Measurements from ENCODE around the gene GCHFR.

DNA sequence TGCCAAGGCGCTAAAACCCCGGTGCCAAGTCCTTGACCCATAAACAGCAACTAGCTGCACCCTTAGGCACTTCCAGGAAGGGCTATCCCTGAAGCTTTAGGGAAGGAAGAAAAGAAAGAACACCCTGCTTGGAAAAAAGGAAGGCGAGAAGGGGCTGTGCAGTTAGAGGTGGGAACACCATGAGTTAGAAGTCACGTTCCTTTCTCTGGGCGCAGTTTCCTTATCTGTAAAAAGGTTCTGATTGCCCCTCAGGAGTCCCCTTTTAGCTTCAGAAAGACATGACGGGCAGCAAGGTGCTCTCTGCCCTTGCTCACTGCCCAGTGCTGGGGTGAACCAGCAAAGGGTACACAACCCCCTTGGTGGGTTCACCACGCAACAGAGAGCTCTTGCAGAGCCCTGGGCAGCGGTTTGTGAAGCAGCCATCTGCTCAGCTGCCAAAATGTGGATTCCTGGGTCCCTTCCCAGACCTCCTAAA is 798 bp downstream of the GCHFR start:
- TF ChIP-seq, protein P1, sequence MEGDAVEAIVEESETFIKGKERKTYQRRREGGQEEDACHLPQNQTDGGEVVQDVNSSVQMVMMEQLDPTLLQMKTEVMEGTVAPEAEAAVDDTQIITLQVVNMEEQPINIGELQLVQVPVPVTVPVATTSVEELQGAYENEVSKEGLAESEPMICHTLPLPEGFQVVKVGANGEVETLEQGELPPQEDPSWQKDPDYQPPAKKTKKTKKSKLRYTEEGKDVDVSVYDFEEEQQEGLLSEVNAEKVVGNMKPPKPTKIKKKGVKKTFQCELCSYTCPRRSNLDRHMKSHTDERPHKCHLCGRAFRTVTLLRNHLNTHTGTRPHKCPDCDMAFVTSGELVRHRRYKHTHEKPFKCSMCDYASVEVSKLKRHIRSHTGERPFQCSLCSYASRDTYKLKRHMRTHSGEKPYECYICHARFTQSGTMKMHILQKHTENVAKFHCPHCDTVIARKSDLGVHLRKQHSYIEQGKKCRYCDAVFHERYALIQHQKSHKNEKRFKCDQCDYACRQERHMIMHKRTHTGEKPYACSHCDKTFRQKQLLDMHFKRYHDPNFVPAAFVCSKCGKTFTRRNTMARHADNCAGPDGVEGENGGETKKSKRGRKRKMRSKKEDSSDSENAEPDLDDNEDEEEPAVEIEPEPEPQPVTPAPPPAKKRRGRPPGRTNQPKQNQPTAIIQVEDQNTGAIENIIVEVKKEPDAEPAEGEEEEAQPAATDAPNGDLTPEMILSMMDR (IDR thresholded peaks at IDR 0.05; ENCODE audit: low read depth, low read length, poor library complexity, severe bottlenecking) = no peak
- no peak for TF ChIP-seq EZH2phosphoT487 (IDR thresholded peaks at IDR 0.05; ENCODE audit: borderline replicate concordance, low read length)
